HCT116 (cell line): Measurements from ENCODE around the gene EHBP1.

Experiments
- CTCF ChIP-seq, 3 experiments: fragments of 200-600 bp in 1 of 3; sonication (generic) in 1 of 3; IDR thresholded peaks in 2 of 3; conservative IDR thresholded peaks in 1 of 3; 2 replicates each; pipeline ENCODE4 v1.5.1; 2012 to 2017; ENCODE audit warnings: low read depth in 2 of 3, low read length in 2 of 3, antibody characterized with exemption in 1 of 3, borderline replicate concordance in 1 of 3, control low read depth in 1 of 3, mild to moderate bottlenecking in 1 of 3, mixed read lengths in 1 of 3, mixed run types in 1 of 3, moderate library complexity in 1 of 3; ENCODE audit not compliant: insufficient read depth in 1 of 3
- POLR2AphosphoS5 ChIP-seq: IDR thresholded peaks from 2 replicates; pipeline ENCODE4 v1.6.1; 2011; ENCODE audit warnings: mild to moderate bottlenecking, low read depth, low read length, moderate library complexity
- ZNF274 ChIP-seq: fragments of 200-500 bp; sonication (Bioruptor generic); IDR thresholded peaks from 2 replicates; pipeline ENCODE4 v1.6.1; 2014; ENCODE audit warnings: mild to moderate bottlenecking, low read depth, low read length, inconsistent platforms

GRCh38 chr2:62765619-62766376 is 60.3 kb downstream of the EHBP1 start:
- TF ChIP-seq CTCF (IDR thresholded peaks at IDR 0.05 in 2 of 3, conservative IDR thresholded peaks at IDR 0.05 in 1 of 3; ENCODE audit: borderline replicate concordance in 1 of 3, insufficient read depth in 1 of 3, low read depth in 2 of 3, low read length in 2 of 3) (no peak), POLR2AphosphoS5 (no peak), ZNF274 (no peak)
